SU-DHL-6 (cell line): ENCODE measurements around the gene JUNB.

Source experiments
- EZH2phosphoT487 ChIP-seq: fragments of 200-600 bp; sonication (generic), shearing (Covaris generic); conservative IDR thresholded peaks from 2 replicates; pipeline ENCODE4 v1.6.1; 2018; ENCODE audit warnings: mild to moderate bottlenecking, antibody characterized with exemption, low read length, moderate library complexity, mixed read lengths
- TF ChIP-seq, protein P1 (sequence below): fragments of 200-600 bp; sonication (generic); IDR thresholded peaks from one replicate; pipeline ENCODE4 v1.5.1; 2017; ENCODE audit warnings: antibody characterized with exemption, mild to moderate bottlenecking, low read length, moderate library complexity; ENCODE audit not compliant: insufficient read depth, poor library complexity, severe bottlenecking

DNA sequence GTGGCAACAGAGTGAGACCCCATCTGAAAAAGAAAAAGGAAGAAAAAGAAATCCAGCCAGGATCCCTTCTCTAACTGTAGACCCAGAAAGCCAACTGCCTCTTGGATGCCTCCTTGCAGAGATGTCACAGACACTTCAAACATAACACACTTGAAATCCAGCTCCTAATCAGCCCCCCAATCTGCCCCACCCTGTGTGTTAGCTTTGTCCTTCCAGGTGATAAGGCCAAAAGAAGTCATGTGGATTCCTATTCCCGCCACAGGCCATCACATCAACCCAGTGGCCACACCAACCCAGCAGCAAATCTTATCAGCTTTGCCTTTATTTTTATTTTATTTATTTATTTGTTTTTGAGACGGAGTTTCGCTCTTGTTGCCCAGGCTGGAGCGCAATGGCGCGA is 31.6 kb upstream of the JUNB start:
- TF ChIP-seq, protein P1, sequence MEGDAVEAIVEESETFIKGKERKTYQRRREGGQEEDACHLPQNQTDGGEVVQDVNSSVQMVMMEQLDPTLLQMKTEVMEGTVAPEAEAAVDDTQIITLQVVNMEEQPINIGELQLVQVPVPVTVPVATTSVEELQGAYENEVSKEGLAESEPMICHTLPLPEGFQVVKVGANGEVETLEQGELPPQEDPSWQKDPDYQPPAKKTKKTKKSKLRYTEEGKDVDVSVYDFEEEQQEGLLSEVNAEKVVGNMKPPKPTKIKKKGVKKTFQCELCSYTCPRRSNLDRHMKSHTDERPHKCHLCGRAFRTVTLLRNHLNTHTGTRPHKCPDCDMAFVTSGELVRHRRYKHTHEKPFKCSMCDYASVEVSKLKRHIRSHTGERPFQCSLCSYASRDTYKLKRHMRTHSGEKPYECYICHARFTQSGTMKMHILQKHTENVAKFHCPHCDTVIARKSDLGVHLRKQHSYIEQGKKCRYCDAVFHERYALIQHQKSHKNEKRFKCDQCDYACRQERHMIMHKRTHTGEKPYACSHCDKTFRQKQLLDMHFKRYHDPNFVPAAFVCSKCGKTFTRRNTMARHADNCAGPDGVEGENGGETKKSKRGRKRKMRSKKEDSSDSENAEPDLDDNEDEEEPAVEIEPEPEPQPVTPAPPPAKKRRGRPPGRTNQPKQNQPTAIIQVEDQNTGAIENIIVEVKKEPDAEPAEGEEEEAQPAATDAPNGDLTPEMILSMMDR, result no peak
- no peak for TF ChIP-seq EZH2phosphoT487
